GM13976 (cell line): Measurements from ENCODE around the gene ZNF518B.
"Not testable (repeated sequence)": the region's sequence is repeated elsewhere in the genome, so short reads cannot be mapped to it uniquely, and the experiment has no call there.

Source experiments
- DNase-seq: peaks from one replicate; pipeline ENCODE4 v3.0.0; 2012; ENCODE audit warnings: low spot score
- in situ Hi-C: fragments of 300-500 bp; cut with MboI; formaldehyde crosslinking; loops from one replicate; pipeline ENCODE4 v1.12.0; 2022; ENCODE audit warnings: low sequenced_read_pairs, mixed read lengths, inconsistent platforms; ENCODE audit not compliant: unreplicated experiment
- TF ChIP-seq, protein P1 (sequence below): IDR thresholded peaks from 2 replicates; pipeline ENCODE4 v1.5.1; 2012; ENCODE audit warnings: borderline replicate concordance, mild to moderate bottlenecking; ENCODE audit not compliant: insufficient read depth; ENCODE audit errors: extremely low read depth, missing control alignments, control extremely low read depth

The ZNF518B gene

GRCh38 chr4:10448991-10449390 lies 8.2 kb downstream of the ZNF518B start:
- DNase-seq = no peak
- TF ChIP-seq, protein P1, sequence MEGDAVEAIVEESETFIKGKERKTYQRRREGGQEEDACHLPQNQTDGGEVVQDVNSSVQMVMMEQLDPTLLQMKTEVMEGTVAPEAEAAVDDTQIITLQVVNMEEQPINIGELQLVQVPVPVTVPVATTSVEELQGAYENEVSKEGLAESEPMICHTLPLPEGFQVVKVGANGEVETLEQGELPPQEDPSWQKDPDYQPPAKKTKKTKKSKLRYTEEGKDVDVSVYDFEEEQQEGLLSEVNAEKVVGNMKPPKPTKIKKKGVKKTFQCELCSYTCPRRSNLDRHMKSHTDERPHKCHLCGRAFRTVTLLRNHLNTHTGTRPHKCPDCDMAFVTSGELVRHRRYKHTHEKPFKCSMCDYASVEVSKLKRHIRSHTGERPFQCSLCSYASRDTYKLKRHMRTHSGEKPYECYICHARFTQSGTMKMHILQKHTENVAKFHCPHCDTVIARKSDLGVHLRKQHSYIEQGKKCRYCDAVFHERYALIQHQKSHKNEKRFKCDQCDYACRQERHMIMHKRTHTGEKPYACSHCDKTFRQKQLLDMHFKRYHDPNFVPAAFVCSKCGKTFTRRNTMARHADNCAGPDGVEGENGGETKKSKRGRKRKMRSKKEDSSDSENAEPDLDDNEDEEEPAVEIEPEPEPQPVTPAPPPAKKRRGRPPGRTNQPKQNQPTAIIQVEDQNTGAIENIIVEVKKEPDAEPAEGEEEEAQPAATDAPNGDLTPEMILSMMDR = no peak
- in situ Hi-C loops = no loop called here

- in situ Hi-C loops = no loop called here
- TF ChIP-seq, protein P1 = no peak
- no peak for DNase-seq
Observed at GRCh38 chr4:10442976-10443375, 14.2 kb downstream of the ZNF518B start.

GRCh38 chr4:10441512-10441911 lies 15.7 kb downstream of the ZNF518B start:
- no peak for DNase-seq
- in situ Hi-C loops = no loop called here
- TF ChIP-seq, protein P1 = no peak

DNA sequence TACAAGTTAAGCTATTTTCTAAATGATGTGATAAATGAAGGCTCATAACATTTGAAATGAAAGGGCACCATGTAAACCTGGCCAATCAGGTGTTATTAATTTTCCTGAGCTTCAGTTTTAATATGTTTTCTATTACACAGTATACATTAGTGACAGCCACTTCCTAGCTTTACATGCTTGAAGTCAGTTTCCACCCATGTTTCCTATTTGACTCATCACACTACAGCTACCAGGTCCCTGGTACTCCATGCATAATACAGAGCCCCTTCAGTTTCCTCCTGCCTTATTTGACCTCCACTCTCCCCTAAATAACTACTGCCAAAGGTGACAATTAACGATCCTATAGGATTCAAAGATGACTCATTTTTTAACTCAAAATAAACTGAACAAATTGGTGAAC lies 18.3 kb downstream of the ZNF518B start:
- TF ChIP-seq, protein P1 = no peak
- DNase-seq = no peak
- in situ Hi-C loops = no loop called here

- in situ Hi-C loops = no loop called here
- TF ChIP-seq, protein P1 = no peak
- no peak for DNase-seq
Observed at GRCh38 chr4:10437735-10438134, 19.5 kb downstream of the ZNF518B start.

DNA sequence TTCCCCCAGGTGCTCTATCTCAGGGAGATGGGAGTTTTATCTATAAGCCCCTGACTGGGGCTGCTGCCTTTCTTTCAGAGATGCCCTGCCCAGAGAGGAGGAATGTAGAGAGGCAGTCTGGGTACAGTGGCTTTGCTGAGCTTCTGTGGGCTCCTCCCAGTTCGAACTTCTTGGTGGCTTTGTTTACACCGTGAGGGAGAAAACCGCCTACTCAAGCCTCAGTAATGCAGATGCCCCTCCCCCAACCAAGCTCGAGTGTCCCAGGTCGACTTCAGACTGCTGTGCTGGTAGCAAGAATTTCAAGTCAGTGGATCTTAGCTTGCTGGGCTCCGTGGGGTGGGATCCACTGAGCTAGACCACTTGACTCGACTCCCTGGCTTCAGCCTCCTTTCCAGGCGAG lies 29.5 kb downstream of the ZNF518B start:
- DNase-seq, in situ Hi-C loops: not testable (repeated sequence)

GRCh38 chr4:10421344-10422055 lies 35.7 kb downstream of the ZNF518B start:
- in situ Hi-C loops = loop anchor here (25.0 kb wide), 1 partner anchor 259 kb away; no protein-coding TSS in a partner anchor
- no peak for DNase-seq
- TF ChIP-seq, protein P1 = no peak
